DOHH2 (cell line): ENCODE data around the gene BATF.

Source experiments
- CTCF ChIP-seq: fragments of 200-600 bp; sonication (generic); IDR thresholded peaks from one replicate; pipeline ENCODE4 v1.5.1; 2014; ENCODE audit warnings: antibody characterized with exemption, mild to moderate bottlenecking, low read depth, low read length; ENCODE audit not compliant: poor library complexity, severe bottlenecking
- EZH2phosphoT487 ChIP-seq: fragments of 200-600 bp; sonication (generic); IDR thresholded peaks from 2 replicates; pipeline ENCODE4 v1.6.1; 2017; ENCODE audit warnings: borderline replicate concordance, mild to moderate bottlenecking, antibody characterized with exemption, low read length, moderate library complexity, mixed read lengths

- no peak for TF ChIP-seq CTCF
- no peak for TF ChIP-seq EZH2phosphoT487
These were observed 65.1 kb downstream of the BATF start for GRCh38 chr14:75587388-75587787.
